PC-9 (cell line): ENCODE data around the gene FAM149A. TPM values are rescaled to one million over a fixed set of nuclear protein-coding genes. Genes with fewer than 3 reads are reported as not detected.

Experiments used
- BruUV-seq: library from RNA; stranded (reverse); fragments of 400-500 nt; replicated peaks from 2 replicates; lab custom pipeline; 2021; lab: Mats Ljungman, UMichigan
- CTCF ChIA-PET: fragments of 300-600 bp; sonication (Branson Sonifier 250); formaldehyde crosslinking; loops from one replicate; lab custom pipeline; 2022; ENCODE audit warnings: antibody characterized with exemption; lab: Charles Lee
- POLR2A ChIA-PET: fragments of 300-600 bp; sonication (Branson Sonifier 250); formaldehyde crosslinking; loops from one replicate; lab custom pipeline; 2022; ENCODE audit warnings: antibody characterized with exemption; ENCODE audit not compliant: unreplicated experiment; lab: Charles Lee
- DNase-seq, 2 experiments: peaks; one replicate each; pipeline versions ENCODE4 v3.0.0 to v3.0.0-alpha.2; 2015 to 2022; ENCODE audit warnings: mixed read lengths in 1 of 2
- H2AFZ ChIP-seq: fragments of 200-600 bp; sonication (generic); 2 replicates; pipeline ENCODE4 v1.8.1; 2017; ENCODE audit warnings: antibody characterized with exemption
- H3F3A ChIP-seq: fragments of 200-600 bp; sonication (generic); 2 replicates; pipeline ENCODE4 v1.8.1; 2017; ENCODE audit warnings: antibody characterized with exemption, mild to moderate bottlenecking, low read depth; ENCODE audit not compliant: insufficient read depth
- H3K27ac ChIP-seq: fragments of 200-600 bp; sonication (generic); 2 replicates; pipeline ENCODE4 v1.6.1; 2016; ENCODE audit warnings: mixed run types
- H3K27me3 ChIP-seq: fragments of 200-600 bp; sonication (generic); 2 replicates; pipeline ENCODE4 v1.6.1; 2016; ENCODE audit warnings: low read depth, mixed run types; ENCODE audit not compliant: insufficient read depth
- H3K36me3 ChIP-seq: fragments of 200-600 bp; sonication (generic); 2 replicates; pipeline ENCODE4 v1.6.1; 2016; ENCODE audit warnings: low read depth, mixed run types
- H3K4me1 ChIP-seq: fragments of 200-600 bp; sonication (generic); replicated peaks from 2 replicates; pipeline ENCODE4 v1.6.1; 2016; ENCODE audit warnings: mixed run types; ENCODE audit not compliant: insufficient read depth
- H3K4me2 ChIP-seq: fragments of 200-600 bp; sonication (generic); 2 replicates; pipeline ENCODE4 v1.6.1; 2017; ENCODE audit warnings: mixed run types
- H3K4me3 ChIP-seq: fragments of 200-600 bp; sonication (generic); 2 replicates; pipeline ENCODE4 v1.6.1; 2016; ENCODE audit warnings: mixed run types
- H3K79me2 ChIP-seq: fragments of 200-600 bp; sonication (generic); 2 replicates; pipeline ENCODE4 v1.6.1; 2017; ENCODE audit warnings: low read depth, mixed run types
- H3K9me2 ChIP-seq: fragments of 200-600 bp; sonication (generic); 2 replicates; pipeline ENCODE4 v1.8.1; 2017; ENCODE audit warnings: mild to moderate bottlenecking; ENCODE audit not compliant: insufficient read depth
- H3K9me3 ChIP-seq: fragments of 200-600 bp; sonication (generic); 2 replicates; pipeline ENCODE4 v1.8.1; 2016; ENCODE audit warnings: low read depth; ENCODE audit not compliant: insufficient read depth
- H4K20me1 ChIP-seq: fragments of 200-600 bp; sonication (generic); 2 replicates; pipeline ENCODE4 v1.8.1; 2017; ENCODE audit not compliant: insufficient read depth
- EZH2 ChIP-seq: fragments of 200-600 bp; sonication (generic); IDR thresholded peaks from 2 replicates; pipeline ENCODE4 v1.8.0; 2017; ENCODE audit warnings: antibody characterized with exemption, low read depth
- intact Hi-C: fragments of 100-400 bp; cut with micrococcal nuclease; formaldehyde crosslinking; loops from one replicate; pipeline ENCODE4 v1.10.0; 2022; ENCODE audit not compliant: unreplicated experiment
- total RNA-seq: library from RNA; stranded (reverse); gene quantifications from 2 replicates; pipeline ENCODE4 v1.2.3, GENCODE V29; 2021
- TF ChIP-seq, protein P1 (sequence below): fragments of 200-600 bp; sonication (generic); conservative IDR thresholded peaks from 2 replicates; pipeline ENCODE4 v1.6.1; 2017; ENCODE audit warnings: mixed run types, antibody characterized with exemption, mild to moderate bottlenecking, moderate library complexity

The FAM149A gene
- total RNA-seq, 1 experiment from 2014 or later = 0.26 TPM

DNA sequence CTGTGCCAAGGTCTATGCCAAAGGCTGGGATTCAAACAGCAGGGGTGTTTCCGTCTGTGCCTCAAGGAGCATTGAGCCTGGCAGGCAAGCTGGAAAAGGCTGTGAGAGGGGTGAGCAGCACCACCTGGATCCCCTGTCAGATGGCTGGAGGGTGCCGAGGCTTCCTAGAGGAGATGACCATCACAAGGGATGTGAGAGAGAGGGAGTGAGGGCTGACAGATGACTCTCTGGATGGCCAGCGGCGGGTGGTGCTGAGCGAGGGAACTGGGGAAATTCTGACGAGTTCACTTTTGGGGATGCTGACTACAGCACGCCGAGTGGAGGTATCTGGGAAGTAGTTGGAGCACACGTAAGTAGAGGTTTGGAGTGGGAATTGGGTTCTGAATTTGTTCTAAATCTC is 64.2 kb downstream of the FAM149A start:
- no peak overlapping the region for H3K27ac ChIP-seq
- CTCF ChIA-PET = no interaction called here
- no peak overlapping the region for H3K4me2 ChIP-seq
- POLR2A ChIA-PET = no interaction called here
- H3K36me3 ChIP-seq = no peaks in the 10 kb centered on the region
- DNase-seq = no peak
- no peak overlapping the region for H2AFZ ChIP-seq
- TF ChIP-seq, protein P1, sequence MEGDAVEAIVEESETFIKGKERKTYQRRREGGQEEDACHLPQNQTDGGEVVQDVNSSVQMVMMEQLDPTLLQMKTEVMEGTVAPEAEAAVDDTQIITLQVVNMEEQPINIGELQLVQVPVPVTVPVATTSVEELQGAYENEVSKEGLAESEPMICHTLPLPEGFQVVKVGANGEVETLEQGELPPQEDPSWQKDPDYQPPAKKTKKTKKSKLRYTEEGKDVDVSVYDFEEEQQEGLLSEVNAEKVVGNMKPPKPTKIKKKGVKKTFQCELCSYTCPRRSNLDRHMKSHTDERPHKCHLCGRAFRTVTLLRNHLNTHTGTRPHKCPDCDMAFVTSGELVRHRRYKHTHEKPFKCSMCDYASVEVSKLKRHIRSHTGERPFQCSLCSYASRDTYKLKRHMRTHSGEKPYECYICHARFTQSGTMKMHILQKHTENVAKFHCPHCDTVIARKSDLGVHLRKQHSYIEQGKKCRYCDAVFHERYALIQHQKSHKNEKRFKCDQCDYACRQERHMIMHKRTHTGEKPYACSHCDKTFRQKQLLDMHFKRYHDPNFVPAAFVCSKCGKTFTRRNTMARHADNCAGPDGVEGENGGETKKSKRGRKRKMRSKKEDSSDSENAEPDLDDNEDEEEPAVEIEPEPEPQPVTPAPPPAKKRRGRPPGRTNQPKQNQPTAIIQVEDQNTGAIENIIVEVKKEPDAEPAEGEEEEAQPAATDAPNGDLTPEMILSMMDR = no peak
- no peak for TF ChIP-seq EZH2
- no peaks in the 10 kb centered on the region for H3K9me2 ChIP-seq
- no peaks in the 10 kb centered on the region for H3K4me1 ChIP-seq
- no peaks in the 10 kb centered on the region for H3K27me3 ChIP-seq
- H3K9me3 ChIP-seq = no peaks in the 10 kb centered on the region
- no peak overlapping the region for H3K4me3 ChIP-seq
- no peaks in the 10 kb centered on the region for H4K20me1 ChIP-seq
- intact Hi-C loops = no loop called here
- no TSS peak for BruUV-seq
- H3K79me2 ChIP-seq = no peaks in the 10 kb centered on the region
- no peaks in the 10 kb centered on the region for H3F3A ChIP-seq

DNA sequence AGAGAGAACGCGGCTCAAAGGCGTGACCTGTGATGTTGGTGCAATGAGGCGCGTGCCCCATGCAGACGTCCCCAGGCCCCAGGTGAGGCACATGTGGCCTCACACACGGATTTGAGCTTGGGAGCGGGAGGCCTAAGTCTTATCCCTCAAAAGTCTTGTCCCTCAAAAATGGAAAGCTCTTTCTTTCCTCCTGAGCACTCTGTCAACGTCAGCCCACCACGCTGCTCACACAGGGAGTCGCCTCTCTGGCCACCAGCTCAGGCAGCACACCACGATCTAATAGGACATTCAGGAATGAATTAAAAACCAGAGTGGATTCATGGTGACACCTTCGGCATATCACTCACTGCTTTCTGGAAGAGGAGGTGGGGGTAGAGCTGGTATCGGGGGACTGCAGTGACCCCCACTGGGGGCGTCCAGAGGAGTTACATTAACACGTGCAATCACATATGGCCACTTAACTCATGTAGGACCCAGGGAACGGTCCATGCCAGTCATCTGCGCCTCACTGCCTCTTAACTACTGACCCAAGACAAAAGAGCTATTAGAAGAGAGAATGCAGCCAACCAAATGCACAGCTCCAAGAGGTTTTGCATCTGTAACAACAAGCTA is 64.9 kb downstream of the FAM149A start:
- CTCF ChIA-PET = interaction anchor here (0.5 kb wide), 1 partner anchor 694 kb away, joined by 9 read pairs; no protein-coding TSS in a partner anchor

DNA sequence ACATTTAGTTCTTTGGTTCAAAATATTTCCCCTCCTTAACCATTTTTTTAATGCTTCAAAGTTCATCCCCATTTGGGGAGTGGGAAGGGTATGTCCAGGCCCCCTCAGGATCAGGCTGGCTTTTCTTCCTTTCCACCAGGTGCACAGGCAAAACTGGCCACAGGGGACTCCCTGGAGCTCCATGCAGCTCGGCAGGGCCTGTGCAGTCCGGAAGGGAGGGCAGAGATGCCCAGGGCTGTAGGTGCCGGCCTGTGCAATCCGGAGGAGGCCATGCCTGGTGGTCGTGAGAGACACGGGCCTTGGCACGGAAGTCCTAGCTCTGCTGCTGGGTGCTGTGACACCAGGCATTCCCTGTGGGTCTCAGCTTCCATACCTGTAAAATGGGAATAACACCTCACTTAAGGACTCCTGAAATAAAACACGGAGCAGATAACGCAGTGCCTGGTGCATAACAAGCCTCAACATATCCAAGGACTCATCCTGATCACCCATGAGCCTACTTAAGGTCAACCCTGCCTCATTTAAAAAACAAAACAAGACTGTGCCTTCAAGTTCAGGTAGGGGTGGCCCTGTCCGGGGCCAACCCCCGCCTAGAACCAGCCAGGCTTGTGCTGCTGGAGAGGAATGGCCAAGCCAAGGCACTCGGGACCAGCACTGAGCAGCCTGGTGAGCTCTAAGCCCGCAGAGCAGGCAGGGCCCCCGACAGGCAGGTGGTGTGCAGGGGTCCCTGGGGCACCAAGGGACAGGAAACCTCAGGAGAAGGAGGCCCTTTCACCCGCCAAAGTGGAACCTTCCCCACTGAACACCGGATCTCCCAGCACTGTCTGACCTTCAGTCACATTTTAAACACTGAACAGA is 65.7 kb downstream of the FAM149A start:
- ChIA-PET CTCF (interaction anchor here (0.5 kb wide), 1 partner anchor 695 kb away, joined by 9 read pairs; no protein-coding TSS in a partner anchor), POLR2A (no interaction called here)
- no peaks in the 10 kb centered on the region for H4K20me1 ChIP-seq
- H2AFZ ChIP-seq = no peak overlapping the region
- no peaks in the 10 kb centered on the region for H3K9me2 ChIP-seq
- H3K9me3 ChIP-seq = no peaks in the 10 kb centered on the region
- H3K27ac ChIP-seq = no peak overlapping the region
- no peaks in the 10 kb centered on the region for H3K79me2 ChIP-seq
- H3K36me3 ChIP-seq = no peaks in the 10 kb centered on the region
- H3K27me3 ChIP-seq = no peaks in the 10 kb centered on the region
- no peak for TF ChIP-seq EZH2
- no peak overlapping the region for H3K4me2 ChIP-seq
- no peaks in the 10 kb centered on the region for H3K4me1 ChIP-seq
- no peak for DNase-seq
- H3K4me3 ChIP-seq = no peak overlapping the region
- BruUV-seq = no TSS peak
- intact Hi-C loops = no loop called here
- H3F3A ChIP-seq = no peaks in the 10 kb centered on the region

More for the DNA sequence above, 64.9 kb downstream of the FAM149A start:
- no peaks in the 10 kb centered on the region for H3K79me2 ChIP-seq
- no peak for TF ChIP-seq EZH2
- TF ChIP-seq, protein P1 = no peak
- no peaks in the 10 kb centered on the region for H3K36me3 ChIP-seq
- H3K4me3 ChIP-seq = no peak overlapping the region
- DNase-seq = no peak
- H3K4me1 ChIP-seq = no peaks in the 10 kb centered on the region
- no peak overlapping the region for H3K27ac ChIP-seq
- H4K20me1 ChIP-seq = no peaks in the 10 kb centered on the region
- no peaks in the 10 kb centered on the region for H3K9me2 ChIP-seq
- POLR2A ChIA-PET = no interaction called here
- H3K9me3 ChIP-seq = no peaks in the 10 kb centered on the region
- no peak overlapping the region for H2AFZ ChIP-seq
- no peak overlapping the region for H3K4me2 ChIP-seq
- H3F3A ChIP-seq = no peaks in the 10 kb centered on the region
- BruUV-seq = no TSS peak
- intact Hi-C loops = no loop called here
- no peaks in the 10 kb centered on the region for H3K27me3 ChIP-seq
